SU-DHL-6 (cell line): ENCODE results near the gene SEC16A.

Experiments used
- H2AFZ ChIP-seq: fragments of 200-600 bp; sonication (generic); 2 replicates; pipeline ENCODE4 v1.6.1; 2014; ENCODE audit warnings: low read depth, mild to moderate bottlenecking, moderate library complexity, mixed read lengths, antibody characterized with exemption, low read length; ENCODE audit not compliant: severe bottlenecking
- H3F3A ChIP-seq: fragments of 200-600 bp; shearing (Covaris generic); 2 replicates; pipeline ENCODE4 v1.6.0; 2016; ENCODE audit warnings: antibody characterized with exemption, mild to moderate bottlenecking; ENCODE audit not compliant: insufficient read depth
- H3K27ac ChIP-seq: fragments of 200-600 bp; sonication (generic); 2 replicates; pipeline ENCODE4 v1.5.1; 2016; ENCODE audit warnings: low read depth, mild to moderate bottlenecking, low read length, moderate library complexity, mixed read lengths
- H3K27me3 ChIP-seq: fragments of 200-600 bp; sonication (generic), shearing (Covaris generic); 2 replicates; pipeline ENCODE4 v1.6.0; 2014; ENCODE audit warnings: mild to moderate bottlenecking, low read length
- H3K36me3 ChIP-seq: fragments of 200-600 bp; sonication (generic); 2 replicates; pipeline ENCODE4 v1.6.1; 2014; ENCODE audit warnings: mild to moderate bottlenecking, low read length, mixed read lengths
- H3K4me2 ChIP-seq: fragments of 300-600, 200-600 bp; shearing (Covaris generic), sonication (generic); 2 replicates; pipeline ENCODE4 v1.6.0; 2014; ENCODE audit warnings: low read length, low read depth, mild to moderate bottlenecking; ENCODE audit not compliant: poor library complexity, severe bottlenecking
- H3K4me3 ChIP-seq: fragments of 200-600 bp; sonication (generic); 2 replicates; pipeline ENCODE4 v1.5.1; 2014; ENCODE audit warnings: antibody characterized with exemption, low read length, mild to moderate bottlenecking, mixed read lengths; ENCODE audit not compliant: insufficient read depth, poor library complexity, severe bottlenecking
- H3K79me2 ChIP-seq: fragments of 200-600 bp; sonication (generic); 2 replicates; pipeline ENCODE4 v1.6.1; 2014; ENCODE audit warnings: mild to moderate bottlenecking, low read length, moderate library complexity; ENCODE audit not compliant: insufficient read depth
- H3K9ac ChIP-seq: fragments of 200-600 bp; sonication (generic); 2 replicates; pipeline ENCODE4 v1.7.0; 2014; ENCODE audit warnings: mild to moderate bottlenecking, low read length
- H3K9me2 ChIP-seq: fragments of 200-600 bp; sonication (generic); replicated peaks from 2 replicates; pipeline ENCODE4 v1.6.1; 2014; ENCODE audit warnings: low read length; ENCODE audit not compliant: insufficient read depth
- H3K9me3 ChIP-seq: fragments of 200-600 bp; sonication (generic); 2 replicates; pipeline ENCODE4 v1.6.1; 2014; ENCODE audit warnings: low read length, mixed read lengths; ENCODE audit not compliant: insufficient read depth
- H4K20me1 ChIP-seq: fragments of 200-600 bp; sonication (generic); 2 replicates; pipeline ENCODE4 v1.6.1; 2014; ENCODE audit warnings: low read depth, mild to moderate bottlenecking, antibody characterized with exemption, low read length, moderate library complexity, mixed read lengths
- CTCF ChIP-seq: fragments of 200-600 bp; sonication (generic); IDR thresholded peaks from one replicate; pipeline ENCODE4 v1.5.1; 2017; ENCODE audit warnings: antibody characterized with exemption, mild to moderate bottlenecking, low read length, moderate library complexity; ENCODE audit not compliant: insufficient read depth, poor library complexity, severe bottlenecking
- EZH2phosphoT487 ChIP-seq: fragments of 200-600 bp; sonication (generic), shearing (Covaris generic); conservative IDR thresholded peaks from 2 replicates; pipeline ENCODE4 v1.6.1; 2018; ENCODE audit warnings: mild to moderate bottlenecking, antibody characterized with exemption, low read length, moderate library complexity, mixed read lengths

Gene SEC16A

DNA sequence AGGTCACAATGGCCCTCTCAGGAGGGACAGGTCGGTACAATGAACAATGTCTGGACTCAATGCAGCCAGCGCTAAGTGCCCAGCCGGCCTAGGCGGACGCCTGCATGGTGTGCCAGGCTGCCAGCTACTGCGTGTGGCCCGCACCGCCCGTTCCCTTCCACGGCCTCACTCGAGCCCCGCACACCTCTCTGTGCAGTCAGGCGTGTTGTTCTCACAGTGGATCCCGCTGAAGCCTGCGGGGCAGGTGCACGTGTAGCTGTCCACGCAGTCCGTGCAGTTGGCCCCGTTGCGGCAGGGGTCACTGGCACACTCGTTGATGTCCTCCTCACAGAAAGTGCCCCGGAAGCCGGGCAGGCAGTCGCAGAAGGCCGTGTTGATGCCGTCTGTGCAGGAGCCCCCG, 26.7 kb upstream of the SEC16A start:
- no peaks in the 10 kb centered on the region for H3K27me3 ChIP-seq
- no peaks in the 10 kb centered on the region for H3F3A ChIP-seq
- no peaks in the 10 kb centered on the region for H3K36me3 ChIP-seq
- H3K9me3 ChIP-seq = no peaks in the 10 kb centered on the region
- H3K79me2 ChIP-seq = no peaks in the 10 kb centered on the region
- no peaks in the 10 kb centered on the region for H4K20me1 ChIP-seq
- no peak overlapping the region for H3K9ac ChIP-seq
- no peak overlapping the region for H2AFZ ChIP-seq
- H3K4me3 ChIP-seq = no peak overlapping the region
- H3K4me2 ChIP-seq = no peak overlapping the region
- TF ChIP-seq EZH2phosphoT487 = no peak
- no peak for TF ChIP-seq CTCF
- H3K9me2 ChIP-seq = no peaks in the 10 kb centered on the region
- no peak overlapping the region for H3K27ac ChIP-seq

GRCh38 chr9:136508729-136509500, 26.1 kb upstream of the SEC16A start:
- Histone ChIP-seq H3K27ac (no peak overlapping the region), H3K4me2 (no peak overlapping the region), H3K4me3 (no peak overlapping the region), H3K79me2 (no peaks in the 10 kb centered on the region), H3K27me3 (no peaks in the 10 kb centered on the region), H2AFZ (no peak overlapping the region), H3K36me3 (no peaks in the 10 kb centered on the region), H3K9me3 (no peaks in the 10 kb centered on the region), H3K9me2 (no peaks in the 10 kb centered on the region), H4K20me1 (no peaks in the 10 kb centered on the region), H3K9ac (no peak overlapping the region), H3F3A (no peaks in the 10 kb centered on the region)
- no peak for TF ChIP-seq CTCF
- no peak for TF ChIP-seq EZH2phosphoT487

DNA sequence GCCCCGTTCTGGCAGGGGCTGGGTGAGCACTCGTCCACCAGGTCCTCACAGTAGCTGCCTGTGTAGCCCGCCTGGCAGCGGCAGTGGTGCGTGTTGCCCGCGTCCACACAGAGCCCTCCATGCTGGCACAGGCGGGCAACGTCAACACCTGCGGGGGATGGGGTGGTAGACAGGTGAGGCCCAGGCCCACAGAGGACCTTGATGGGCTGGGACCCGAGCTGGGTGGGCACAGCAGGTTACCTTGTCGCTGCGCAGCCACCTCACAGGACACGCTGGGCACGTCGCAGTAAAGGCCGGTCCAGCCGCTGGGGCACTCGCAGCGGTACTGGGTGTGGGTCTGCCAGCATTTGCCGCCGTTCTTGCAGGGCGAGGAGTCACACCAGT, 25.1 kb upstream of the SEC16A start:
- Histone ChIP-seq H3K36me3 (no peaks in the 10 kb centered on the region), H3K27ac (no peak overlapping the region), H3K79me2 (no peaks in the 10 kb centered on the region), H3K9ac (no peak overlapping the region), H3F3A (no peaks in the 10 kb centered on the region), H3K9me3 (no peaks in the 10 kb centered on the region), H3K4me2 (no peak overlapping the region), H3K4me3 (no peak overlapping the region), H2AFZ (no peak overlapping the region), H4K20me1 (no peaks in the 10 kb centered on the region), H3K27me3 (no peaks in the 10 kb centered on the region), H3K9me2 (no peaks in the 10 kb centered on the region)
- TF ChIP-seq EZH2phosphoT487 = no peak
- TF ChIP-seq CTCF = no peak
